OCI-LY3 (cell line): ENCODE results near the gene SUPT6H.
A peak's percentile ranks its signal among the peaks of the same experiment; 100 is the strongest.

Experiments
- H2AFZ ChIP-seq: fragments of 200-600, 300-600 bp; shearing (Covaris generic); 2 replicates; pipeline ENCODE4 v1.6.0; 2014; ENCODE audit warnings: antibody characterized with exemption, low read depth, low read length
- H3K27ac ChIP-seq: fragments of 200-600, 300-600 bp; sonication (generic); 2 replicates; pipeline ENCODE4 v1.5.1; 2014; ENCODE audit warnings: mild to moderate bottlenecking, low read length, moderate library complexity, mixed read lengths
- H3K27me3 ChIP-seq: fragments of 200-600, 300-600 bp; sonication (generic); 2 replicates; pipeline ENCODE4 v1.6.1; 2014; ENCODE audit warnings: low read depth, low read length, mixed read lengths
- H3K36me3 ChIP-seq: fragments of 200-600, 300-600 bp; sonication (generic); replicated peaks from 2 replicates; pipeline ENCODE3; 2014; ENCODE audit warnings: low read depth, low read length, mixed read lengths
- H3K4me1 ChIP-seq: fragments of 300-600, 200-600 bp; sonication (generic); 2 replicates; pipeline ENCODE4 v1.6.1; 2014; ENCODE audit warnings: low read length, mixed read lengths
- H3K4me2 ChIP-seq: fragments of 200-600, 300-600 bp; sonication (generic); 2 replicates; pipeline ENCODE4 v1.6.1; 2014; ENCODE audit warnings: low read length, mixed read lengths
- H3K4me3 ChIP-seq: fragments of 300-600, 200-600 bp; sonication (generic); 2 replicates; pipeline ENCODE4 v1.5.1; 2014; ENCODE audit warnings: antibody characterized with exemption, mild to moderate bottlenecking, low read length, moderate library complexity
- H3K79me2 ChIP-seq: fragments of 300-600, 200-600 bp; shearing (Covaris generic); 2 replicates; pipeline ENCODE4 v1.6.1; 2014; ENCODE audit warnings: mild to moderate bottlenecking, low read length, mixed read lengths
- H3K9ac ChIP-seq: fragments of 300-600, 200-600 bp; shearing (Covaris generic); 2 replicates; pipeline ENCODE4 v1.6.0; 2014; ENCODE audit warnings: mild to moderate bottlenecking, low read length, moderate library complexity
- H3K9me3 ChIP-seq: fragments of 200-600, 300-600 bp; shearing (Covaris generic); 2 replicates; pipeline ENCODE4 v1.6.1; 2014; ENCODE audit warnings: low read length, mixed read lengths; ENCODE audit not compliant: insufficient read depth
- H4K20me1 ChIP-seq: fragments of 200-600, 300-600 bp; sonication (generic); 2 replicates; pipeline ENCODE4 v1.6.1; 2016; ENCODE audit warnings: low read length, mixed read lengths; ENCODE audit not compliant: insufficient read depth
- EZH2phosphoT487 ChIP-seq: fragments of 200-600 bp; shearing (Covaris generic); IDR thresholded peaks from 2 replicates; pipeline ENCODE4 v1.6.1; 2018; ENCODE audit warnings: antibody characterized with exemption, mixed run types, low read depth
- TF ChIP-seq, protein P1 (sequence below): fragments of 200-600, 300-600 bp; sonication (generic); IDR thresholded peaks from 2 replicates; pipeline ENCODE4 v1.5.1; 2014; ENCODE audit warnings: antibody characterized with exemption, low read length, low read depth

SUPT6H gene

DNA sequence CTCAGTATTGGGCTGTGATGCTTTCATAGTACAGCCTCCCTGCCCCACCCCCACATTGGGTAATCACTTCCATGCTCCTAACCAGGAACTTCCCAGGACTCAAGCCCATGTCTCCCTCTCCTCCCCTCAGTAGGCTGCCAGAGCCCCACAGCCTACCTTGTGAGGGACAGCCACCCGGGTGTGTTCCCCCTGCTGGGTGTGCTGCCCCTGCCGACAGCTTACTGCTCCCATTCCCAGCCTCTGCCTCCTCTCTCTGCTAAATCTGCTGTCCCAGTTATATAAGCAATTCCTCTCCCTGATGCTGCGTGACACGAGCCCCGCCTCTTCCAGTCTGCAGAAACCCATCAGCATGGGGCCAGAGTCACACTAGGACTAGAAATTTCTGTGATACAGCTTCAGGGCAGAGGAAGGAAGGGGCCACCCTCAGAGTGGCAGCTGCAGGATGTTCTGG is 48.0 kb upstream of the SUPT6H start, which contains the start of gene RSKR:
TSS of gene RSKR (minus strand) at position 255 of the 451 bp plus-strand sequence. CDS start at position 231, 24 bp downstream.
- TF ChIP-seq EZH2phosphoT487: no peak
- TF ChIP-seq, protein P1, sequence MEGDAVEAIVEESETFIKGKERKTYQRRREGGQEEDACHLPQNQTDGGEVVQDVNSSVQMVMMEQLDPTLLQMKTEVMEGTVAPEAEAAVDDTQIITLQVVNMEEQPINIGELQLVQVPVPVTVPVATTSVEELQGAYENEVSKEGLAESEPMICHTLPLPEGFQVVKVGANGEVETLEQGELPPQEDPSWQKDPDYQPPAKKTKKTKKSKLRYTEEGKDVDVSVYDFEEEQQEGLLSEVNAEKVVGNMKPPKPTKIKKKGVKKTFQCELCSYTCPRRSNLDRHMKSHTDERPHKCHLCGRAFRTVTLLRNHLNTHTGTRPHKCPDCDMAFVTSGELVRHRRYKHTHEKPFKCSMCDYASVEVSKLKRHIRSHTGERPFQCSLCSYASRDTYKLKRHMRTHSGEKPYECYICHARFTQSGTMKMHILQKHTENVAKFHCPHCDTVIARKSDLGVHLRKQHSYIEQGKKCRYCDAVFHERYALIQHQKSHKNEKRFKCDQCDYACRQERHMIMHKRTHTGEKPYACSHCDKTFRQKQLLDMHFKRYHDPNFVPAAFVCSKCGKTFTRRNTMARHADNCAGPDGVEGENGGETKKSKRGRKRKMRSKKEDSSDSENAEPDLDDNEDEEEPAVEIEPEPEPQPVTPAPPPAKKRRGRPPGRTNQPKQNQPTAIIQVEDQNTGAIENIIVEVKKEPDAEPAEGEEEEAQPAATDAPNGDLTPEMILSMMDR: no peak
- Histone ChIP-seq H2AFZ (no peak within 1 kb of the TSS), H3K4me2 (no peak within 1 kb of the TSS), H3K4me1 (peaks cover 15% of the 10 kb centered on the region), H4K20me1 (0 out of 2 replicates have a peak, but pooled peaks cover 11% of the 10 kb centered on the region), H3K79me2 (no peaks in the 10 kb centered on the region), H3K9ac (no peak within 1 kb of the TSS), H3K27ac (no peak within 1 kb of the TSS; the same call in 1 of the 2 replicates), H3K9me3 (no peaks in the 10 kb centered on the region), H3K27me3 (no peaks in the 10 kb centered on the region), H3K4me3 (no peak within 1 kb of the TSS), H3K36me3 (peaks cover 81% of the 10 kb centered on the region)

DNA sequence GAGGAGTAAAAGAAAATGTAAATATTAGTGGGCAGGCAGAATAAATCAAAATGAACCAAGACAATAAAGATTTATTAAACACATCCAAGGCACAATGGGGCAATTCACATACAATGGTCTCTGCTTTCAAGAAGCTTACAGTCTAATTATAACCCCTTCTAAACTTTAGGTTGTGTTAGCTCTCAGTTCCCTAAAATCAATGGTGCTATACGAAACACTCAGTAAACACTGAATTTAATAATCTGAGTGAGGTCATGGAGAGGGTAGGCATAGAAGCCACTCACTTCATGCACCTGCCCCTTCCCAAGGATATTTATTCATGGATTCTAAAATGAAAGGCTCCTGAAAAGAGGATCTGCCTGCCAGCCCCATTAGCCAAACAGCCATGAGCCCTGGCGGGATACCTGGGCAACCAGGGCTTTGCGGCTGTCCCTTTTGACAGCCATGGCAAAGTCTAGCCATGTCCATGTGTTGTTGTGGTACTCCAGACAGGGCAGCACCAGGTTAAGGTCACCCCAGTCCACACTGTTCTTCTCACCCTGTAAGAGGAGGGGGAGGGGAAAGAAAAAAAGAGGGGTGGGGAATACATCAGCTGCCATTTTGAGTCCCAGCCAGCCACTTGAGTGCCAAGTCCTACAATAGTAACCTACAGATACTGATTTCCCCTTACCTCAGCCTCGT is 46.6 kb upstream of the SUPT6H start:
- Histone ChIP-seq H3K27ac (peak overlapping the region; percentile 7; the same call in 1 of the 2 replicates), H3K4me2 (no peak overlapping the region), H3K4me3 (no peak overlapping the region), H3K9ac (no peak overlapping the region), H3K4me1 (peaks cover 15% of the 10 kb centered on the region), H2AFZ (no peak overlapping the region), H4K20me1 (0 out of 2 replicates have a peak, but pooled peaks cover 11% of the 10 kb centered on the region), H3K79me2 (no peaks in the 10 kb centered on the region), H3K27me3 (no peaks in the 10 kb centered on the region), H3K36me3 (peaks cover 83% of the 10 kb centered on the region), H3K9me3 (no peaks in the 10 kb centered on the region)
- TF ChIP-seq, protein P1: no peak
- TF ChIP-seq EZH2phosphoT487: no peak

DNA sequence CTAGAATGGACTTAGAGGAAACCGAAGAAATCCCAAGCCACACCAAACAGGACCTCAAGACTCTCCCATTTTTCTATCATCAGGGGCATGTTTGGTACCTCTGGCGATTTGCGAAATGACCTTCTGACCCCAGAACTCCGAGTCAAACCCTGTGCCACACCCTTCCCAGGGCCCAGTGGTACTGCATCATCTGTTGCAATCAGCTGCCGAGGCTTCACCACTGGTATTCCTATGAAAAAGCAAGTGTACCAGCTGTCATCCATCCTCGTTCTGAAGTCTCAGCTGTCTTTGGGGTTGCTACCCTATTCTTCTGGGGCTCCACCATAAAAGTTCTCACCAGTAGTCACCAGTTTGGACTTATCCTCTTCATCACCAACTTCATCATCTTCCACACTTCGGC is 45.7 kb upstream of the SUPT6H start:
- no peaks in the 10 kb centered on the region for H3K79me2 ChIP-seq
- H3K9ac ChIP-seq: no peak overlapping the region
- H4K20me1 ChIP-seq: 0 out of 2 replicates have a peak, but pooled peaks cover 11% of the 10 kb centered on the region
- H3K36me3 ChIP-seq: peaks cover 83% of the 10 kb centered on the region
- no peak for TF ChIP-seq EZH2phosphoT487
- TF ChIP-seq, protein P1: no peak
- no peak overlapping the region for H3K4me2 ChIP-seq
- H3K4me3 ChIP-seq: no peak overlapping the region
- H3K27ac ChIP-seq: no peak overlapping the region
- no peaks in the 10 kb centered on the region for H3K9me3 ChIP-seq
- H2AFZ ChIP-seq: no peak overlapping the region
- H3K27me3 ChIP-seq: no peaks in the 10 kb centered on the region
- H3K4me1 ChIP-seq: peaks cover 15% of the 10 kb centered on the region

DNA sequence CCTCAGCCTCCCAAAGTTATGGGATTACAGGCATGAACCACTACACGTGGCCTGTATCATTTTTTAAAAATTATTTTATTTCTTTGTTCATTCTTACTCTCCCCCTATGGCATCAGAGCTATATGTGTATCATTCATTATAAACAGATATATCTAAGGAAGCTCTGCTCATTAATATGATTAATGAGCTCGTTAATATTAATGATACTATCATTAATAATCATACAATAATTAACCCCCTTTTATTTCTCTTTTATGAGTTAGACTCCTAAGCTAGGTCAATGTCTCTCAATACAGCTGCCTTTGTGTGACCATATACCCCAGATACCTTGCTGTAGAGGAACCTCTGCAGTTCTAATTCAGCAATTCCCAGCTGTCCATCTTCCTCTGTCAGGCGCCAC is 43.5 kb upstream of the SUPT6H start:
- no peak overlapping the region for H3K4me2 ChIP-seq
- no peak overlapping the region for H2AFZ ChIP-seq
- H3K4me1 ChIP-seq: peaks cover 15% of the 10 kb centered on the region
- no peak overlapping the region for H3K9ac ChIP-seq
- no peaks in the 10 kb centered on the region for H3K79me2 ChIP-seq
- peaks cover 82% of the 10 kb centered on the region for H3K36me3 ChIP-seq
- H3K27ac ChIP-seq: no peak overlapping the region
- H3K27me3 ChIP-seq: no peaks in the 10 kb centered on the region
- H3K4me3 ChIP-seq: no peak overlapping the region
- no peaks in the 10 kb centered on the region for H3K9me3 ChIP-seq
- H4K20me1 ChIP-seq: 0 out of 2 replicates have a peak, but pooled peaks cover 11% of the 10 kb centered on the region
- TF ChIP-seq EZH2phosphoT487: no peak
- TF ChIP-seq, protein P1: no peak
